Central memory CD4-positive, alpha-beta T cell (primary cell): ENCODE data around the gene ATP13A4.
"Not testable (repeated sequence)": the region's sequence is repeated elsewhere in the genome, so short reads cannot be mapped to it uniquely, and the experiment has no call there.

Source experiments
- DNase-seq: peaks from one replicate; pipeline ENCODE4 v3.0.0; 2022

Gene ATP13A4

DNA sequence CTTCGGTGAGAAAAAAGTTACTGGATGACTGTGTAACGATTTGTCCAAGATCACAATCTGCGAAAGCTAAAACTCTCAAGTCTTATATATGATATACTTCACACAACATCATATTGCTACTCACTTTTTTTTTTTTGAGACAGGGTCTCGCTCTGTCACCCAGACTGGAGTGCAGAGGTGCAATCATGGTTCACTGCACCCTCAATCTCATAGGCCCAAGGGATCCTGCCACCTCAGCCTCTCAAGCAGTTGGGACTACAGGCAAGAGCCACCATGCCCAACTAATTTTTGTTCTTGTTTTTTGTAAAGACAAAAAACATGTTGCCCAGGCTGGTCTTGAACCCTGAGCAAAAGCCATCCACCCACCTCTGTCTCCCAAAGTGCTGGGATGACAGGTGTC, 5.4 kb upstream of the ATP13A4 start:
- DNase-seq, result no peak

- DNase-seq, result no peak
Observed at GRCh38 chr3:193559100-193559499, 4.4 kb upstream of the ATP13A4 start.

DNA sequence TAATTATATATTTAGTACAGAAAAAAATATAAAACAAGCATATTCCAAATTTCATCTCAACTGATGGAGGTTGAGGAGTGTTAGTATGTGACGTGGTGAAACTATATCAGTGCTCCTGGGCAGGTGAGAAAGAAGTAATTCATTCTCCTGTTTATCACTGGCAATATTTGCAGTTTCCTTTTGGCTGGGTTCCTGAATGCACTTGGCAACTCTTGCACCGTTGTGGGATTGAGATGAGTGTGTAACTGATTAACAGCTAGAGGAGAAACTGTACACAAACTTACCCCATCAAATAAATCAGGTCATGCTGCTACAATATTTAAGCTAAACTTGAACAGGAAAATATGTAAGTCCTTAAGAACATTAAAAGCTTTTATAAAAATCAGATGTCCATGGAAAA, 2.1 kb upstream of the ATP13A4 start:
- DNase-seq, result no peak

DNA sequence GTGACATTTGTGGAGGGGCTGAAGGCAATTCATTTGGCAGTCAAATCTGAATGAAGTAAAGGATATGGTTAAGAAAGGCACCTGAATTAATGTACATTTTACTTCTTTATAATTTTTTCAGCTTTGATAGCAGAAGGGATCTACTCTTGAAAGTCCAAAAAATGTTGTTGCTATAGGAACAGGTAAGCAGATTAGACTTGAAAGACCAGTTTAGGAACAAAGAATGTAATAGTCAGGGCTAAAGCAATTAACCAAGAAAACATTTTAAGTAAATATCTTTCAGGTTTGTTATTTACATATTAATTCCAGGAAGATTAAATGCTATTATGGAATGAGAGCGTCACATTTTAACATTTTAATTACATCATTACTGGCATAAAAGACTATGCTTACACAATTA, 1.1 kb downstream of the ATP13A4 start:
- no peak for DNase-seq

DNA sequence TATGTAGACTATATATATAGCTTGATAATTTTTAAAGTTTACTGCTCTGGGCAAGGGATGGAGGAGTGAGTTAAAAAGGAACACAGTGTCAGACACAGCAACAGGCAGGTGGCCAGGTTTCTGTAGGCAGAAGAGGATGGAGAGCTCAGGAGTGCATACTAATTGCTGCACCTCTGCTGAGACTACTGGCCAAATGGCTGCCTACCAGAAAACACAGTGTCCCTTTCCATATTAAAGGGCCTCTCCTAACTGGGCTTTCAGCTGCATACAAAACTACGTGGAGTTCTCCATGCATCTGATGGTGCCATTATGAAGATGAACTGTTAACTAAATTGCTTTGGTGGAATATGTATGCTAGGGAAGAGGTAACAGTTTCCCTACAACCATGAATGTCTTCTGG, 1.8 kb downstream of the ATP13A4 start:
- no peak for DNase-seq

DNA sequence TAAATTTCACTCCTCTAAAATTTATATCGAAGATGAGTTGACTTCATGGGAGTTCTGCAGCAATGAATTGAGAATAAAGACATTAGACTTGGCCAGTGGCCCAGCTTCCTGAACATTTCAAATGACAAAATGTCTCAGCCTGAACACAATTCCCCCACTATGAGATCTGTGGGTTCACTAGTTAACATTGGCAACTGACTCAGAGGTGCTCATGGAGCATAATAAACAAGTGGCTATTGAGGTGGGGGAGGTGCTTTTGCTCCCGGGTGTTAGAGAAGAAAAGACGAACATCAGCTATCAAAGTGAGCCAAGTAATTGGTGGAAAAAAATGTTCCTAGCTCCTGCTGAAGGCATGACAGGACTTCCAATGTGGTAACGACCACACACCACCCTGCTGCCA, 6.3 kb downstream of the ATP13A4 start:
- DNase-seq, result no peak

DNA sequence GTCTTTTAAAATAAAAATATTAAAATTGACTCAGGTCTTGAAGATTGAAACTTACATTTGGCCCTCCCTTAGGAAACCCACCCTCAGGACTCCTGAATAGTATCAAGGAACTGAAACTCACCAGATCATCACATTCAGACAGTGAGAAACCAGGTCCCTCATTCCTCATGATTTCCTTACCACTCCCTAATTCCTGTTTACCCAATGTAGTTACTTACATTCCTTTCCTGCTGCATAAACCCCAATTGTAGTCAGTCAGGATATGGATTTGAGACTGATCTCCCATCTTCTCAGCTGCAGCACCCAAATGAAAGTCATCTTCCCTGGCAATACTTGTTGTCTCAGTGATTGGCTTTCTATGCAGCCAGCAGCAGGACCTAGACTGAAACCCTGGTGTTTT, 8.6 kb downstream of the ATP13A4 start:
- DNase-seq, result no peak

- no peak for DNase-seq
Observed at GRCh38 chr3:193545304-193545703, 9.4 kb downstream of the ATP13A4 start.

- DNase-seq, result no peak
Observed at GRCh38 chr3:193544289-193544688, 10.4 kb downstream of the ATP13A4 start.

DNA sequence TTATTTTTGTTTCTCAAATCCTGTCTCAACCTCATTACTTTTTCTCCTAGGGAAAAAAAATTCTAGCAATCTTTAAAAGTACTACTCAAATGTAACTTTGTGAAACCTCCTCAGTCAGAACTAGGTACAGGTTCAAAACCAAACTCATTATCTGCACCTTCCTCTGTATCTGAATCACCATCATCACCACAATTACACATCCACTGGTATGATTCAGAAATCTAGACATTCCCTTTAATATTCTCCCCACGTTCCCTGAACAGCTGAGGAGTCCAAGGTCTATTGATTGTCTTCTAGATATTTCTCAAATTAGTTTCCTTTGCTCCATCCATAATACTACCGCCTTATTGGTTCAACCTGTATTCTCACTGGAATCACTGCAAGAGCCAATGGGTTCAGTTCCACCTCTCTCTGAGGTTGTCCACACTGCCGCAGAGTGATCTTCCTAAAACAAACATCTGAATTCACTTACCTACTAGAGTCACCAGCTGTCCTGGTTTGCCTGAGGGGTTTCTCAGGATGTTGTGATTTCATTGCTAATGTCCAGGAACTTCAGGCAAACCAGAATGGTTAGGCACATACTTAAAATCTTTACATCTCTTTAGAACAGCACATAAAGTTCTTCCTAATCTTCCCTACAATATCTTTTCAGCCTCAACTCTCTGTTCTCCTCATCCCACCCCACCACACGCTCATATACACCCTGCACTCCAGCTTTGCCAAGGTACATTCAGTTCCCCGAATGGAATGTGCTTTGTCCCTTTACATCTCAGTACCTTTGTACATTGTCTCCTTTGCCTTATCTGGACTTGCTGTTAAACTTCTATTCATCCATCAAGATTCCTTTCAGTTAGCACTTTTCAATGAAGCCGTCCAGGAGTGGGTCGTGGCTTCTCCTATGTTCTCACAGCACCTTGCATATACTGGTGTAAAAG, 24.2 kb downstream of the ATP13A4 start:
- no peak for DNase-seq

DNA sequence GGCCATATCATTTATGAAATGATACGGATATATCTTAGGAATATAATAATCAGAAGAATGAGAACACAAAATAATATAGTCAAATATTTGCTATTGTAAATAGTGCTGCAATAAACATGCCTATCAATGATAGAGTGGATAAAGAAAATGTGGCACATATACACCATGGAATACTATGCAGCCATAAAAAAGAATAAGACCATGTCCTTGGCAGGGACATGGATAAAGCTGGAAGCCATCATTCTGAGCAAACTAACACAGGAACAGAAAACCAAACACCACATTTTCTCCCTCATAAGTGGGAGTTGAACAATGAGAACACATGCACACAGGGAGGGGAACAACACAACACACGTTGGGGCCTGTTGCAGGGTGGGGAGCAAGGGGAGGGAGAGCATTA, 28.6 kb downstream of the ATP13A4 start:
- DNase-seq, result not testable (repeated sequence)

DNA sequence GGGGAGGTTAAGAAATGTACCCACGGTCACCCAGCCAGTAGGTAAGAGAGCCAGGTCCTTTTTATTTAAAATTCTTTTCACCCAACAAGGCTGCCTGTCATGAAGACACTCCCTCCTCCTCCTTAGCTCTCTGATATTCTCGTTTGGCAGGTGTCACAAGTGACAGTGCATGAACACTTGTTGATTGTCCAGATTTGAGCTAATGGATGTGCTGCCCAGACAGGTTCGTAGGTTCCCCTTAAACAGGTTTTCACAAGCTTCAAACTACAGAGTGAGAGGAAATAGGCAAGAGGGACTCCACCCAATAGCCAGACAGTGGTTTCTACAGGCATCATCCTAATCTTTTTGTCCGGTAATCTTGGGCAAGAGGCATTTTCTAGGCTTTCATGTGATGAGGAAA, 32.2 kb downstream of the ATP13A4 start:
- no peak for DNase-seq

DNA sequence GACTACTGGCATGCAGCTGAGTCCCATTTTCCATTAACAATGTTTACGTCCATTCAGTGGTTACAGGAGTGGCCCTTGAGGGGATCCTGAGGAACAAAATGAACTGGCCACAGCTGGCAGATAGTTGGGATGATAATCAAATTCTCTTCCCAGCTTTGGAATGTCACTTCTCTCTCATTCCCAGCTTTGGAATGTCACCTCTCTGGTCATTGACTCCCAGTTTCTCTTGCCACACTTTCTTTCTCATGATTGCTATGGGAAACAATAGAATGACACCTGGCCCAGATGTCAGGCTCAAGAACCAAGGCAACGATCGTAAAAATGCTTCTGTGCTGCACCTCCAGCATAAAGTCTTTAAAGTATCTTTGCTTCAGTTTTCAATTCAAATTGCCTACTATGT, 34.0 kb downstream of the ATP13A4 start:
- no peak for DNase-seq

DNA sequence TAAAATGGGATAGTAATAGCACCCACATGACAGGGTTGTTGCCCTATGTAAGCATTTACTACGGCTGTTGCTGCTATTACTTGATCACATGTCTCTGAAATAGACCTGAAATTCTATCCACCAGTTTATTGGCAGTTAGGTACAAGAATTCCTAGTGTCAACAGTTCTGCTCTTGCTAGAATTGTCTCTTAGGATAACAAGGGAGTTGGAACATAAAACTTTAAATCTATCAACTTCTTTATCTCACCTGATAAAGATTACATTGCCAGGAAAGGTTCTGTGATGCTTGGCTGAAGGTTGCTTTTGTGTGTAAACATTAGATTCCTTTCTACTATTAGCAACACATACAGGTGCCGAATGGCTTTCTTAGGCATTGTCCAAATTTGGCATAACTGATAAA, 38.7 kb downstream of the ATP13A4 start:
- no peak for DNase-seq

DNA sequence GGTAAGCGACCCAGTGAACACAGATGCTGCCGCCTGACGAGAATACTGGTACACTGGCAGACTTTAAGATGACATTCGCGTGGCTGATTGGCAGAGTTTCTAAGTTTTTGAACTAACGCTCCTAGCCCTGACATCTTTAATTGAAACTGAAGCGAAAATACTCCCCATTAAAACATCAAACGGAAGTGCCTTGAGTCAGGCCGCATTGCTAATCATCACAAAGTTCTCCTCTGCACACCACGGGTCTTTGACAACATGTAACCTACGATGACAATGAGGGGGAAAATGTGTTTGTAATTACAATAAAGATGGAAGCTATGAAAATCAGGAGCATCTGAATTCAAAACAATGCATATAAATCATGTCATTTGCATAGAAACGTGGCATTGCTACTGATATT, 44.5 kb downstream of the ATP13A4 start:
- DNase-seq, result no peak

DNA sequence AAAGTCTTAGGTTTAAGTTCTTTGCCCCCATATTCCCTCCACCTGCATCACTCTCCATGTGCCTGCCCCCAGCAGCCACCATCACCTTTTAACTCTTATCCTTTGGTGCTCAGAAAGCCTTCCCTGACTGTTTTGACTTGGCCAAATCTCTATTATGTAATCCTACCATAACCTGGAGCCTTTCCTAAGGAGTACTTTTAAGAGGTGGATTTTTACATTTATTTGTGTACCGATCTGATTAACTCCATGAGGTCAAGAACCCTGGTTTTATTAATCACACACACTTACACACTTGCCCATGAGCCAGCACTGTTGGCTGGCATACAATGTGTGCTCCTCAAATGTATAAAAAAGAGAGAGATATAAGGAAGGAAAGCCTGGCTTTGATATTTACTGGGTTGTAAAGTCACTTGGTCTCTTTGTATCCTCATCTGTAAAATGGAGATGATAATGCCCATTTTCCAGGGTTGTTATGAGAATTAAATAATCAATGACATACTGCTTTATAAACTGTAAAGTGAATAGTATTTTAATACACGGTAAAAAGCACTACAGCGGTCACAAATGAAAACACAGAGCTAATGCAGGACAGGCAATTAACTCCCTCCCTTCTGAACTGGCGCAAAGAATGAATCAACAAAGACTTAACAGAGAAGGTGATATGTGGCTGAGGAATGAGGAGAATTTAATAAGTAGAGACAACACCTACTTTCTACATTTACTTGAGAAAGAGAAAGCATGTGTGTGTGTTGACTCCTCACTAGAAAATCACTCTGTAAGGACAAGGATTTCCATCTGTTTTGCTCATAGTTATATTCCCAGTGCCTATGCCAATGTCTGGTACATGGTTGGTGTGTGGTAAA, 45.4 kb downstream of the ATP13A4 start:
- no peak for DNase-seq

DNA sequence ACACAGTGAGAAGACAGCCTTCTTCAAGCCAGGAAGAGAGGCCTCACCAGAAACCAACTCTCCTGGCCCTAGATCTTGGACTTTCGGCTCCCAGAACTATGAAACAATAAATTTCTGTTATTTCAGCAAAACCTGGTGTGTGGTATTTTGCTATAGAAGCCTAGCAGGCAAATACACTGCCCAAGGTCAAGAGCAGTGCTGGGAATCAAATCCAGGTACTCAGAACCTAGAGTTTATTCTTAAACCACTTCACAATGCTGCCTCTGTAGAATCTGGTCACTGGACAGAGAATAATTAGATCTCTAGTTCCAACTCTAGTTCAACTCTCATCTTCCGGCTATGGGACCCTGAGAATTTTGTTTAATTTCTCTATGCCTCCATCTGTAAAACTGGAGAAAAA, 46.6 kb downstream of the ATP13A4 start:
- no peak for DNase-seq

GRCh38 chr3:193507566-193507965, 47.1 kb downstream of the ATP13A4 start:
- DNase-seq, result no peak

DNA sequence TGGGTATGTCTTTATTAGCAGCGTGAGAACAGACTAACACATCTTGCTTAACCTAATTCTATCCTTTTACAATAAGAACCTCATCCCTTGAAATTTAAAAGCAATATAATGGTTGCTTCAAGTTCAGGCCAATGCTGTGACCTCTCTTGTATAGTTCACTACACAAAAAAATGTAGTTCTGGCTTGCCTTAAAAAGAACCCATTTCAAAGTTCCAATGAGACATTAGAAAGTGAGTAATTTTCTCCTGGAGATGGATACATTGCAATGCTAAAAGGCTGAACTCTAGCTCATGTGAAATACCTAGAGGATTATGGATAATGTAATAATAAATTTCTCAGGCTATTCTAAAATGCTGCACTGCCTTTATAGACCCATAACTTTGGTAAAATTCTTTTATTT, 47.8 kb downstream of the ATP13A4 start:
- no peak for DNase-seq

- no peak for DNase-seq
Observed at GRCh38 chr3:193502871-193503270, 51.8 kb downstream of the ATP13A4 start.

DNA sequence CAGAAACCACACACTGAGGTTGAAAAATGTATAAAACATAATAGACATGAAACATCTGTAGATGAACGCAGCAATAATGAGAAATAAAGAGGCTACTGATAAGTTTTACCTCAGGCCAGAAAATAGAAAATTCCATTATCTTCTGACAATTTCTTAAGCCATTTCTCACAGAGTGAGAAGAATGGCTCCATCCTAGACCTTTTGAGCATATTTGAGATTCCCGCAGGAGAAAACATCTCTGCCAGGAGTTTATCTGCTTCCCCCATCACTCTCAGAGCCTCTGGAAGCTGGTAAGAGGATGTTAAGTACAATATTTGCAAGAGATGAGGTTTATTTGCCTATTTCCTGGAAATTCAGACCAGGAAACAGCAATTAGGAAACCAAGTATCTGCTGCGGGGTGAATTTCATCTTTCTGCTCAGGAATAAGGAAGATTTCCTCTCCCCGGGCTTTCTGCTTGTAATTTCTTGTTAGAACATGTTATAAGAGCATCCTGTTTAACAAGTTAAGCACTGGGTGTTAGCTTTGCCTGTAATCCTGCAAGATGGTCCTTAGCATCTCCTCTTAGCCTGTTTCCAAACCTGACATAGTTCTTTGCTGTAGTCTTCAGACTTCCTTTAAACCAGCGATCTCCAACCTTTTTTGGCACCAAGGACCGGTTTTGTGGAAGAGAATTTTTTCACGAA, 54.8 kb downstream of the ATP13A4 start:
- DNase-seq, result no peak

DNA sequence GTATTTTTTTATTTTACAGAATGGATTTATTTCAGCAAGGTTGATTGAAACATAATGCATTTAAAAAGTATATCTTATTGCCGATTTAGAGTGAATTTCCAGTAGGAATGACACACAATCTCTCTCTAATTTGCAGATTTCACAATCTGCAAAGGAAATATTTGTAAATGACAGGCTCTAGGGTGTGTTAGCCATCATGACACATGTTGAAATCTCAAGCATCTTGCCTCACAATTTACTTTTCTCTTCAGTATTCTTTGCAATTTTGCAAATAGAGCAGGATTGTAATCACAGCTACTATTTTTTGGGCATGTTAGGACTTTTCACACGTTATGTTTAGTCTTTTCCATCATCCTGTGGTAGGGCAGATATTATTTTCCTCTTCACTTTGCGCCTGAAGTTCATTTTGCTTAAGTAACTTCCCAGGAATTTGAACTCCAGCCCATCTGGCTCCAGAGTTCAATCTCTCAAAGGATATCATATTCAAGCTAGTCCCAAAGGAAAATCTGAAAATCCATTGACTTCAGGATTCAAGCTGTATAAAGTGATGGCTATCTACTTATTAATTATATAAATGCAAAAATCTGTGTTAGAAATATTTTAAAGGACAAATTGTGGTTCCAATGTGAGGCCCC, 55.4 kb downstream of the ATP13A4 start:
- DNase-seq, result no peak

DNA sequence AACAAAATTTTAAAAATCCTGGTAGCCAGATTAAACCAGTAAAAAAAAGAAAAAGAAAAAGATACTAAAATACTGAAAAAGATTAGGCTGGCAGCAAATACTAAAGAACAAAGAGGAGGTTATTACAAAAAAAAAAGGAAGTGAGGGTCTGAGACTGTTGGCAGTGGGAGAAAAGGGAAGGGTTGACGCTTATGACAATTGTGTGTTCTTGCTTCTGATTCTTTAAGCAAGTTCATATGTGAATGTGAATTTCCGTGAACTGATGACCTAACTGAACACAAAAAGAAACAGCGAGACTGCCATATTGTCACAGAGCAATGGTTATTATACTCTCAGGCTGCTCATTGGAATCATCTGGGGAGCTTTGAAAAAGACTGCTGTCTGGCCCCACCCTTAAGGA, 56.5 kb downstream of the ATP13A4 start:
- DNase-seq, result no peak
